WI38 (cell line): Measurements from ENCODE around the gene MAP4K5.

Experiments
- H3K4me3 ChIP-seq: 2 replicates; pipeline ENCODE4 v1.5.1; 2011; ENCODE audit warnings: low read depth, mild to moderate bottlenecking, control low read depth, low read length
- TF ChIP-seq, protein P1 (sequence below): IDR thresholded peaks from 2 replicates; pipeline ENCODE4 v1.5.1; 2012; ENCODE audit warnings: low read depth, mild to moderate bottlenecking, control low read depth, low read length

MAP4K5 gene

DNA sequence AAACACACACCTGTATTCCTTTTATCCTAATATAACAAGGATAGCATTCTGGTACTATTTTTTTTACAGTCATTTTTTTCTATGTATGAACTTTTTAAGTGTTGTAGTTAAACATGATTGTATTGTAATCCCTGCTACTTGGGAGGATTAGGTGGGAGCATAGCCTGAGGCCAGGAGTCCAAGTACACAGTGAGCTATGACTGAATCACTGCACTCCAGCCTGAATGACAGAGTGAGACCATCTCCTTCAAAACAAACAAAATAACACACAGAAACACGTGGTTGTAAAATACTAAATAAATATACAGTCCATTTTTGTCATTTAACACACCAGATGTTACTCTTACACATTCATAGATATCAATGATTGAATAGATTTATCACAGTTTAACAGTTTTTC, 56.9 kb downstream of the MAP4K5 start:
- TF ChIP-seq, protein P1, sequence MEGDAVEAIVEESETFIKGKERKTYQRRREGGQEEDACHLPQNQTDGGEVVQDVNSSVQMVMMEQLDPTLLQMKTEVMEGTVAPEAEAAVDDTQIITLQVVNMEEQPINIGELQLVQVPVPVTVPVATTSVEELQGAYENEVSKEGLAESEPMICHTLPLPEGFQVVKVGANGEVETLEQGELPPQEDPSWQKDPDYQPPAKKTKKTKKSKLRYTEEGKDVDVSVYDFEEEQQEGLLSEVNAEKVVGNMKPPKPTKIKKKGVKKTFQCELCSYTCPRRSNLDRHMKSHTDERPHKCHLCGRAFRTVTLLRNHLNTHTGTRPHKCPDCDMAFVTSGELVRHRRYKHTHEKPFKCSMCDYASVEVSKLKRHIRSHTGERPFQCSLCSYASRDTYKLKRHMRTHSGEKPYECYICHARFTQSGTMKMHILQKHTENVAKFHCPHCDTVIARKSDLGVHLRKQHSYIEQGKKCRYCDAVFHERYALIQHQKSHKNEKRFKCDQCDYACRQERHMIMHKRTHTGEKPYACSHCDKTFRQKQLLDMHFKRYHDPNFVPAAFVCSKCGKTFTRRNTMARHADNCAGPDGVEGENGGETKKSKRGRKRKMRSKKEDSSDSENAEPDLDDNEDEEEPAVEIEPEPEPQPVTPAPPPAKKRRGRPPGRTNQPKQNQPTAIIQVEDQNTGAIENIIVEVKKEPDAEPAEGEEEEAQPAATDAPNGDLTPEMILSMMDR = no peak
- H3K4me3 ChIP-seq = no peak overlapping the region

DNA sequence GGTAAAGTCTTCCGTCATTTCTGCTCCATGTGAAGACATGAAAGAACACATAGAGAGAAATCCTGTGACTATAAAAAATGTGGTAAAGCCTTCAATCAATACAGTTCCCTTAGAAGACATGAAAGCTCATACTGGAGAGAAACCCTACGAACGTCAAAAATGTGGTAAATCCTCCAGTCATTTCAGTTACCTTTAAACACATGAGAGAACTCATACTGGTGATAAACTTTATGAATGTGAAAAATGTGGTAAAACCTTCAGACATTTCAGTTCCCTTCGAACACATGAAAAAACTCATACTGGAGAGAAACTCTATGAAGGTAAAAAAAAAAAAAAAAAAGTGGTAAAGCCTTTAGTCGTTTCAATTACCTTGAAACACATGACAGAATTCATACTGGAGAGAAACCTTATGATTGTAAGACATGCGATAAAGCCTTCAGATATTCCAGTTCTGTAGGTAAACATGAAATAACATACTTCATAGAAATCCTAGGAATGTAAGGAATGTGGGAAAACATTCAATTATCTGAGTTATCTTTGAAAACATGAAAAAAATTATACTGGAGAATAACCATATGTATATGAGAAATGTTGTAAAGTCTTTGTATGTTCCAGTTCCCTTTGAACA, 60.4 kb downstream of the MAP4K5 start:
- H3K4me3 ChIP-seq = no peak overlapping the region
- TF ChIP-seq, protein P1 = no peak

DNA sequence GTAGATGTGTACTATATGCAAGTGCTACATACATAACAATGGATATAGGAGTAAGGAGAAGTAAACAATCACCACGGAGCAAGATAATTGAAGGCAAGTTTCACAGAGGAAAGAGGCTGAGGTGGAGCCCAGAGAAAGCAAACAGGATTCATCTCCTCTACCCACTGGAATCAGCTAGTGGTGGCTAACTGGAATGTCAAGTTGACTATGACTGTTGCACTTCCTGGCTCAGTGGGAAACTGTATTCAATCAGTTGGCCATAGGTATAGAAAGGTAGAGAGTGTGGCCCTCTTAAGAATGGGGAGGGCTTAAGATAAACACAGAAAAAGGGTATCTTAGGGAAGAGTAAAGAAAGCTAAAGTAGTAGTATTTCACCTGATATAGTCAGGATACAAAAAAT, 62.4 kb downstream of the MAP4K5 start:
- TF ChIP-seq, protein P1 = no peak

DNA sequence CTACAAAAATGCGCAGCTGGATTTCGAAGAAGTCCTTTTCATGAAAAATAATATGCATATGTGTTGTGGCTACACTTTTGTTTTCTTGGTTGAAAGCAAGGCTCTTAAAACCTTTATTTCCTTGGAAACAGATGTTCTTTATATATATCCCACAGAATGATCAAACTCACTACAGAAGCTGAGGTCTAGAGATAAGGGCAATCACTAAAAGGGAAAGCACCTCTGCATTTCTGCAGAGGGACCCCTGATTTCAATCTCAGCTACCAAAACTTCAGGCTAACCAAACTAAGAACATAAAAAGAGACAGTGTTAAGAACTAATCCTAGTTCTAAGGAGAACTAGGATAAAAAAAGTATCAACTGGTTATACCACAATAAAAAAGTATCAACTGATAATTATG, 70.3 kb downstream of the MAP4K5 start:
- TF ChIP-seq, protein P1 = no peak
- H3K4me3 ChIP-seq = no peak overlapping the region

More for the DNA sequence above, 62.4 kb downstream of the MAP4K5 start:
- H3K4me3 ChIP-seq = no peak overlapping the region

DNA sequence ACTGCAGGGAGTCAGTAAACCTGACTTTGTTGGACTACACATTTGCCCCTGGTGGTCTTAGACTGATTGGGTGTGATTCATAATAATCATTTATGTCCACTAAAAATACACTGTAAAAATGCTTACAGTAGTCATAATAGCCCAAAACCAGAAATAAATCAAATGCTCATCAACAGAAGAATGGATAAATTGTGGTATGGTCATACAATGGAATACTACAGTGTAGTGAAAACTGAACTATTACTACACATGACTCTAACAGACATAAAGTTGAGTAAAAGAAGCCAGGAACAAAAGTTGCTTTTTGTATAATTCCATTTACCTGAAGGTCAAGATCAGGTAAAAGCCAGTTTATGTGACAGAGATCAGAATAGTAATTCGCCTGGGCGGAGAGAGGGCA, 78.5 kb downstream of the MAP4K5 start:
- no peak overlapping the region for H3K4me3 ChIP-seq
- TF ChIP-seq, protein P1 = no peak

DNA sequence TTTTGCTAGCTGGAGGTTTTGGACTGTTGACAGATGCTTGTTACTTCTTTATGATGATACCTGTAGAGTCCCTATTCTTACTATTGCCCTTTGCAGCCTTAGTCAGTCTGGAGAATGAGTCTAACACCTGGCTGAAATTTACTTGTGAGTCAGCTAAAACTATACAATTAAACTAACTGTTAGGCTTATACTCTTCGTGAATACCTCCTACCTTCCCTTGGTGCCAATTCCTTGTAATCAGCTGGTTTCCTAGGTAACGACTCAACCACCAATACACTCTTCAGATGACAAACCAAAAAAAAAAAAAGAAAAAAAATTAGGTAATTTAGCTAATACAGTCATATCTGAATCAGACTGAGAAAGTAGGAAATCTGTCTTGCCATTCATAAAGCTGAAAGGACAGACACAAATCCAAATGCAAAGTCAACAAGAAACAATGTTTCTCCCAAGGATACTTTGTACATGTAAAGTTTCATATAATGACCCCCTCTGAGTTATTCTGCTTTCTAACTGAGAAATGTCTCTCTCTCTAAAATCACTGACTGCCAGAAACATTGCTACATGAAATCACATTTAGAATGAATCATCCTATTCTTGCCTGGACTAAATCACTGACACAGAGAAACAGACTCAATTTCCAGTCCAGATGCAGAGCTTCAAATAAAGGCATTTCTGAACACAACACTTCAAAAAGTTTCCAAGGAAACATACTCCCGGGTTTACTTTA, 79.2 kb downstream of the MAP4K5 start:
- H3K4me3 ChIP-seq = no peak overlapping the region
- TF ChIP-seq, protein P1 = no peak

DNA sequence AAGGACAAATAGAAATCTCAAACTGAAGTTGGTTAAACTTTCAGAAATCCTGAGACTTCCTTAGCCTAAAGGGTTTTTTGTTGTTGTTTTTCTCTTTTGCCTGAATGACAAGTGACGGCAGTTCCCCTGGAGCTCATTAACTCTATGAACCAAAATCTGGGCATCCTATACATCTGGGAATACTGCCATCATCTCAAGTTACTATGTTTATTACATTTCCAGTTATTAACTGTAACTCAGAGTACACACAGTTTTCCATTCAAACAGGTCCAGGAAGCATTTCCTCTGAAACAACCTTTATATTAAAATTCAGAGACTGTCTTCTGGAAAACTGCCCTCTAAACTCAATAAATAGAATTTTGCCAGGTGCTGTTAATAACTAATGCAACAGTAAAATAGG, 80.1 kb downstream of the MAP4K5 start:
- H3K4me3 ChIP-seq = no peak overlapping the region
- TF ChIP-seq, protein P1 = no peak
